Neural cell (in vitro differentiated cells): Measurements from ENCODE around the gene C16orf90. TPM values are rescaled to one million over a fixed set of nuclear protein-coding genes. Genes with fewer than 3 reads are reported as not detected.
A peak's percentile ranks its signal among the peaks of the same experiment; 100 is the strongest.

Source experiments
- H2AFZ ChIP-seq: fragments of 200-600, 300-800 bp; sonication (generic), shearing (Covaris generic); 2 replicates; pipeline ENCODE4 v1.6.0; 2014; ENCODE audit warnings: low read depth, mild to moderate bottlenecking, antibody characterized with exemption, low read length, moderate library complexity
- H3F3A ChIP-seq: fragments of 200-600 bp; shearing (Covaris generic); 2 replicates; pipeline ENCODE4 v1.6.1; 2016; ENCODE audit warnings: mild to moderate bottlenecking, moderate library complexity, mixed read lengths, antibody characterized with exemption, low read length; ENCODE audit not compliant: insufficient read depth, poor library complexity, severe bottlenecking
- H3K27ac ChIP-seq: fragments of 200-600, 300-800 bp; sonication (generic), shearing (Covaris generic); 2 replicates; pipeline ENCODE4 v1.5.1; 2014; ENCODE audit warnings: mild to moderate bottlenecking, low read length, moderate library complexity
- H3K27me3 ChIP-seq: fragments of 300-800, 200-600 bp; sonication (generic), shearing (Covaris generic); 2 replicates; pipeline ENCODE4 v1.6.0; 2014; ENCODE audit warnings: mild to moderate bottlenecking, low read depth, low read length, moderate library complexity; ENCODE audit not compliant: insufficient read depth
- H3K36me3 ChIP-seq: fragments of 300-800, 200-600 bp; sonication (generic), shearing (Covaris generic); 2 replicates; pipeline ENCODE4 v1.5.1; 2014; ENCODE audit warnings: mild to moderate bottlenecking, antibody characterized with exemption, low read length, moderate library complexity; ENCODE audit not compliant: insufficient read depth
- H3K4me2 ChIP-seq: fragments of 300-800, 200-600 bp; sonication (generic), shearing (Covaris generic); 2 replicates; pipeline ENCODE4 v1.6.0; 2014; ENCODE audit warnings: mild to moderate bottlenecking, low read length
- H3K4me3 ChIP-seq: fragments of 300-800, 200-600 bp; sonication (generic), shearing (Covaris generic); 2 replicates; pipeline ENCODE4 v1.5.1; 2014; ENCODE audit warnings: mild to moderate bottlenecking, low read length, moderate library complexity
- H3K79me2 ChIP-seq: fragments of 200-600 bp; shearing (Covaris generic); replicated peaks from 2 replicates; pipeline ENCODE4 v1.6.0; 2014; ENCODE audit warnings: mild to moderate bottlenecking, low read length, moderate library complexity; ENCODE audit not compliant: insufficient read depth
- H3K9ac ChIP-seq: fragments of 300-800, 200-600 bp; sonication (generic), shearing (Covaris generic); 2 replicates; pipeline ENCODE4 v1.6.1; 2016; ENCODE audit warnings: mild to moderate bottlenecking, low read length, mixed read lengths
- H3K9me2 ChIP-seq: fragments of 200-600 bp; shearing (Covaris generic); 2 replicates; pipeline ENCODE4 v1.6.1; 2016; ENCODE audit warnings: mild to moderate bottlenecking, low read length, mixed read lengths; ENCODE audit not compliant: insufficient read depth
- H3K9me3 ChIP-seq: fragments of 200-600, 300-800 bp; sonication (generic), shearing (Covaris generic); 2 replicates; pipeline ENCODE4 v1.6.1; 2016; ENCODE audit warnings: mild to moderate bottlenecking, mixed run types, low read length, moderate library complexity, mixed read lengths
- H4K20me1 ChIP-seq: fragments of 200-600 bp; shearing (Covaris generic); 2 replicates; pipeline ENCODE4 v1.6.1; 2016; ENCODE audit warnings: mild to moderate bottlenecking, mixed run types; ENCODE audit not compliant: insufficient read depth
- EP300 ChIP-seq: fragments of 450-650 bp; conservative IDR thresholded peaks from 2 replicates; pipeline ENCODE4 v1.6.1; 2014; ENCODE audit warnings: antibody characterized with exemption, mild to moderate bottlenecking, moderate library complexity; ENCODE audit not compliant: poor library complexity, severe bottlenecking
- EZH2 ChIP-seq: fragments of 200-600, 300-800 bp; shearing (Covaris generic), sonication (generic); IDR thresholded peaks from 2 replicates; pipeline ENCODE4 v1.6.1; 2014; ENCODE audit warnings: antibody characterized with exemption, low read length, borderline replicate concordance, mild to moderate bottlenecking; ENCODE audit not compliant: insufficient read depth, poor library complexity, severe bottlenecking
- MXI1 ChIP-seq: fragments of 450-650 bp; conservative IDR thresholded peaks from 2 replicates; pipeline ENCODE4 v1.6.1; 2014; ENCODE audit warnings: antibody characterized with exemption, mild to moderate bottlenecking; ENCODE audit not compliant: poor library complexity, severe bottlenecking
- POLR2AphosphoS5 ChIP-seq: IDR thresholded peaks from 2 replicates; pipeline ENCODE4 v1.6.1; 2012
- RAD21 ChIP-seq: fragments of 450-650 bp; conservative IDR thresholded peaks from 2 replicates; pipeline ENCODE4 v1.6.1; 2014; ENCODE audit warnings: antibody characterized with exemption, mild to moderate bottlenecking, moderate library complexity
- SMC3 ChIP-seq: fragments of 450-650 bp; conservative IDR thresholded peaks from 2 replicates; pipeline ENCODE4 v1.6.1; 2014; ENCODE audit warnings: antibody characterized with exemption, mild to moderate bottlenecking, moderate library complexity; ENCODE audit not compliant: poor library complexity
- TAF1 ChIP-seq: IDR thresholded peaks from 2 replicates; pipeline ENCODE4 v1.6.1; 2012; ENCODE audit warnings: low read depth
- polyA plus RNA-seq: library from polyadenylated mRNA; depleted of rRNA; stranded (reverse); fragments of >200 nt; gene quantifications from 2 replicates; pipeline ENCODE4 v1.2.3, GENCODE V29; 2014
- TF ChIP-seq, protein P1 (sequence below): fragments of 450-650 bp; IDR thresholded peaks from 2 replicates; pipeline ENCODE4 v1.5.1; 2014; ENCODE audit warnings: antibody characterized with exemption, mild to moderate bottlenecking, moderate library complexity; ENCODE audit not compliant: poor library complexity, severe bottlenecking
- TF ChIP-seq, protein P2 (sequence below): IDR thresholded peaks from 2 replicates; pipeline ENCODE4 v1.6.1; 2012; ENCODE audit warnings: borderline replicate concordance

Gene C16orf90
- polyA plus RNA-seq, 1 donor from 2014 or later = not detected

GRCh38 chr16:3458278-3458851, 36.9 kb downstream of the C16orf90 start:
- Histone ChIP-seq H3F3A (no peaks in the 10 kb centered on the region), H3K4me2 (peak overlapping the region; percentile 52), H3K79me2 (peaks cover 45% of the 10 kb centered on the region), H3K9ac (peak overlapping the region; percentile 92), H4K20me1 (no peaks in the 10 kb centered on the region), H3K4me3 (peak overlapping the region; percentile 96), H3K27ac (no peak overlapping the region), H2AFZ (no peak overlapping the region), H3K9me2 (no peaks in the 10 kb centered on the region), H3K27me3 (no peaks in the 10 kb centered on the region), H3K36me3 (no peaks in the 10 kb centered on the region), H3K9me3 (no peaks in the 10 kb centered on the region)
- TF ChIP-seq SMC3 = no peak
- TF ChIP-seq, protein P1, sequence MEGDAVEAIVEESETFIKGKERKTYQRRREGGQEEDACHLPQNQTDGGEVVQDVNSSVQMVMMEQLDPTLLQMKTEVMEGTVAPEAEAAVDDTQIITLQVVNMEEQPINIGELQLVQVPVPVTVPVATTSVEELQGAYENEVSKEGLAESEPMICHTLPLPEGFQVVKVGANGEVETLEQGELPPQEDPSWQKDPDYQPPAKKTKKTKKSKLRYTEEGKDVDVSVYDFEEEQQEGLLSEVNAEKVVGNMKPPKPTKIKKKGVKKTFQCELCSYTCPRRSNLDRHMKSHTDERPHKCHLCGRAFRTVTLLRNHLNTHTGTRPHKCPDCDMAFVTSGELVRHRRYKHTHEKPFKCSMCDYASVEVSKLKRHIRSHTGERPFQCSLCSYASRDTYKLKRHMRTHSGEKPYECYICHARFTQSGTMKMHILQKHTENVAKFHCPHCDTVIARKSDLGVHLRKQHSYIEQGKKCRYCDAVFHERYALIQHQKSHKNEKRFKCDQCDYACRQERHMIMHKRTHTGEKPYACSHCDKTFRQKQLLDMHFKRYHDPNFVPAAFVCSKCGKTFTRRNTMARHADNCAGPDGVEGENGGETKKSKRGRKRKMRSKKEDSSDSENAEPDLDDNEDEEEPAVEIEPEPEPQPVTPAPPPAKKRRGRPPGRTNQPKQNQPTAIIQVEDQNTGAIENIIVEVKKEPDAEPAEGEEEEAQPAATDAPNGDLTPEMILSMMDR = no peak
- no peak for TF ChIP-seq RAD21

DNA sequence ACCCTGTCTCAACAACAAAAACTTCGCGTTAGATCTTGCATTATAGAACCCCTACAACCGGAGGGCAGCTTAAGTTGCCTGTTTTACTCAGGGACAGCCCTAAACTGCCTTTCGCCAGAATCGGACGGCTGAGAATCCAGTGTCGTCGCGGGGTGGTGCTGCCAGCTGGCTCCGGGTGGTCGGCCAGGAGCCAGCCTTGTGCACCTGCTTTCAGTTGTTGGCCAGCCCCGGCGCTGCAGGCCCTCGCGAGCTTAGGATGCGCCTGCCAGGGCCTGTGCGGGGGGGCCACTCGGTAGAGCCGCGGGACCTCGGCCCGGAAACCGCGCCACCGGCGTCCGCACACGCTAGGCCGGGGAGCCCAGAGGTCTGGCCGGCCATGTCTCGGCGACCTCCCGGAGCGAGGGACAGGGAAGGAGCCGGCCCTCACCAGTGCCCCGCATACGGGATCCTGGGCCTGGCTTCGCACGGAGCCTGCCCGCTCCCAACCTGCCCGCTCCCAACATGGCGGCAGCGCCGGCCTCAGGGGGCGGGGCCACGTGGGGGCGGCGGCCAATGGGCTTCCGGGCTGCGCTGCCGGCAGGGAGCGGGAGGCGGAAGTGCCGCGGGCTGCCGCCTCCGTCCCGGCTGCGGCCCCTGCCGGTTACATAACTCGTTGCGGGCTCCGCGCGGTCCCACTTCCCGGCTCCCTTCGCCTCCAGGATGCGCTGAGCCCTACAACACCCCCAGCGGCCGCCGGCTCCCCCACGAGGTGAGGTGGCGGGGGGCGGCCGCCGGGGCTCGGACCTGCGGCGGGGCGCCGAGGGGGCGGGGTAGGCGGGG, 37.6 kb downstream of the C16orf90 start:
- Histone ChIP-seq H3F3A (no peaks in the 10 kb centered on the region), H3K9me2 (no peaks in the 10 kb centered on the region), H2AFZ (peak overlapping the region; percentile 40), H3K27me3 (no peaks in the 10 kb centered on the region), H3K27ac (peak overlapping the region; percentile 90), H3K36me3 (no peaks in the 10 kb centered on the region), H3K79me2 (peaks cover 39% of the 10 kb centered on the region), H3K9ac (peak overlapping the region; percentile 92), H3K4me2 (peak overlapping the region; percentile 29), H3K4me3 (peak overlapping the region; percentile 96), H3K9me3 (no peaks in the 10 kb centered on the region), H4K20me1 (no peaks in the 10 kb centered on the region)
- TF ChIP-seq MXI1 = peak; percentile 77
- TF ChIP-seq EP300 = peak; percentile 73
- TF ChIP-seq TAF1 = peak; percentile 43
- TF ChIP-seq, protein P2, sequence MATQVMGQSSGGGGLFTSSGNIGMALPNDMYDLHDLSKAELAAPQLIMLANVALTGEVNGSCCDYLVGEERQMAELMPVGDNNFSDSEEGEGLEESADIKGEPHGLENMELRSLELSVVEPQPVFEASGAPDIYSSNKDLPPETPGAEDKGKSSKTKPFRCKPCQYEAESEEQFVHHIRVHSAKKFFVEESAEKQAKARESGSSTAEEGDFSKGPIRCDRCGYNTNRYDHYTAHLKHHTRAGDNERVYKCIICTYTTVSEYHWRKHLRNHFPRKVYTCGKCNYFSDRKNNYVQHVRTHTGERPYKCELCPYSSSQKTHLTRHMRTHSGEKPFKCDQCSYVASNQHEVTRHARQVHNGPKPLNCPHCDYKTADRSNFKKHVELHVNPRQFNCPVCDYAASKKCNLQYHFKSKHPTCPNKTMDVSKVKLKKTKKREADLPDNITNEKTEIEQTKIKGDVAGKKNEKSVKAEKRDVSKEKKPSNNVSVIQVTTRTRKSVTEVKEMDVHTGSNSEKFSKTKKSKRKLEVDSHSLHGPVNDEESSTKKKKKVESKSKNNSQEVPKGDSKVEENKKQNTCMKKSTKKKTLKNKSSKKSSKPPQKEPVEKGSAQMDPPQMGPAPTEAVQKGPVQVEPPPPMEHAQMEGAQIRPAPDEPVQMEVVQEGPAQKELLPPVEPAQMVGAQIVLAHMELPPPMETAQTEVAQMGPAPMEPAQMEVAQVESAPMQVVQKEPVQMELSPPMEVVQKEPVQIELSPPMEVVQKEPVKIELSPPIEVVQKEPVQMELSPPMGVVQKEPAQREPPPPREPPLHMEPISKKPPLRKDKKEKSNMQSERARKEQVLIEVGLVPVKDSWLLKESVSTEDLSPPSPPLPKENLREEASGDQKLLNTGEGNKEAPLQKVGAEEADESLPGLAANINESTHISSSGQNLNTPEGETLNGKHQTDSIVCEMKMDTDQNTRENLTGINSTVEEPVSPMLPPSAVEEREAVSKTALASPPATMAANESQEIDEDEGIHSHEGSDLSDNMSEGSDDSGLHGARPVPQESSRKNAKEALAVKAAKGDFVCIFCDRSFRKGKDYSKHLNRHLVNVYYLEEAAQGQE = peak; percentile 38
- peak; percentile 89 for TF ChIP-seq POLR2AphosphoS5
- TF ChIP-seq SMC3 = peak; percentile 67
- TF ChIP-seq RAD21 = peak; percentile 59
- TF ChIP-seq, protein P1 = peak; percentile 70
- TF ChIP-seq EZH2 = no peak
